ENCODE results near the gene LZTR1.
A peak's percentile ranks its signal among the peaks of the same experiment; 100 is the strongest.
"Not testable (repeated sequence)": the region's sequence is repeated elsewhere in the genome, so short reads cannot be mapped to it uniquely, and the experiment has no call there.

LZTR1 gene

GRCh38 chr22:20937031-20937793 lies 44.9 kb upstream of the LZTR1 start:
- Histone ChIP-seq H3K9ac (ENCODE audit: low read length) (no peak overlapping the region), H3K23ac (ENCODE audit: low read length in 2 of 2) (no peak overlapping the region), H2AFZ (ENCODE audit: low read depth, low read length) (no peak overlapping the region), H2AK5ac (ENCODE audit: low read length, severe bottlenecking) (no peak overlapping the region), H3K14ac (ENCODE audit: low read length in 2 of 2) (no peak overlapping the region), H3K4me1 (ENCODE audit: control insufficient read depth, insufficient read depth, low read depth, low read length) (peaks cover 10% of the 10 kb centered on the region), H3K4me2 (ENCODE audit: low read length, poor library complexity, severe bottlenecking) (no peak overlapping the region), H2BK5ac (ENCODE audit: low read depth, low read length, poor library complexity, severe bottlenecking) (no peak overlapping the region), H3K4ac (ENCODE audit: low read depth in 1 of 2, low read length in 2 of 2) (no peak overlapping the region), H4K8ac (ENCODE audit: low read length) (no peak overlapping the region), H2BK15ac (ENCODE audit: low read depth, poor library complexity, severe bottlenecking) (no peak overlapping the region), H3K9me3 (ENCODE audit: control insufficient read depth, low read length) (no peaks in the 10 kb centered on the region), H3K18ac (ENCODE audit: low read depth in 1 of 2, low read length in 2 of 2) (no peak overlapping the region), H3K36me3 (ENCODE audit: control insufficient read depth in 1 of 2, insufficient read depth in 2 of 2, low read depth in 1 of 2, low read length in 2 of 2) (peaks cover 17 to 38% of the 10 kb centered on the region in 2 experiments), H3K79me1 (replicated peaks; ENCODE audit: low read length, poor library complexity, severe bottlenecking) (no peaks in the 10 kb centered on the region), H2BK12ac (ENCODE audit: low read length in 2 of 2) (no peak overlapping the region), H3K27me3 (ENCODE audit: control insufficient read depth in 1 of 2, insufficient read depth in 1 of 2, low read length in 2 of 2) (no peaks in the 10 kb centered on the region), H3K4me3 (ENCODE audit: insufficient read depth in 1 of 2, low read depth in 1 of 2, low read length in 2 of 2) (no peak overlapping the region), H4K91ac (ENCODE audit: low read length) (no peak overlapping the region), H2BK120ac (ENCODE audit: low read depth, low read length) (no peak overlapping the region), H3K27ac (ENCODE audit: low read length, poor library complexity, severe bottlenecking) (no peak overlapping the region)
- WGBS = 88% methylated on average over 12 of the region's 12 CpGs
- no peak for DNase-seq

GRCh38 chr22:20937794-20938671 lies 44.1 kb upstream of the LZTR1 start:
- H3K14ac ChIP-seq (ENCODE audit: low read length in 2 of 2) = peak overlapping the region in 1 of 2 experiments; percentile 75
- WGBS = 93% methylated on average over 7 of the region's 8 CpGs
- H3K36me3 ChIP-seq (ENCODE audit: control insufficient read depth in 1 of 2, insufficient read depth in 2 of 2, low read depth in 1 of 2, low read length in 2 of 2) = peaks cover 17 to 38% of the 10 kb centered on the region in 2 experiments
- H2BK120ac ChIP-seq (ENCODE audit: low read depth, low read length) = no peak overlapping the region
- no peak overlapping the region for H3K18ac ChIP-seq (ENCODE audit: low read depth in 1 of 2, low read length in 2 of 2)
- no peak for DNase-seq
- H4K91ac ChIP-seq (ENCODE audit: low read length) = no peak overlapping the region
- no peak overlapping the region for H3K4me2 ChIP-seq (ENCODE audit: low read length, poor library complexity, severe bottlenecking)
- no peak overlapping the region for H3K27ac ChIP-seq (ENCODE audit: low read length, poor library complexity, severe bottlenecking)
- no peak overlapping the region for H2AFZ ChIP-seq (ENCODE audit: low read depth, low read length)
- H2AK5ac ChIP-seq (ENCODE audit: low read length, severe bottlenecking) = no peak overlapping the region
- H2BK15ac ChIP-seq (ENCODE audit: low read depth, poor library complexity, severe bottlenecking) = no peak overlapping the region
- no peak overlapping the region for H3K4ac ChIP-seq (ENCODE audit: low read depth in 1 of 2, low read length in 2 of 2)
- no peak overlapping the region for H3K23ac ChIP-seq (ENCODE audit: low read length in 2 of 2)
- H3K9ac ChIP-seq (ENCODE audit: low read length) = no peak overlapping the region
- peaks cover 10% of the 10 kb centered on the region for H3K4me1 ChIP-seq (ENCODE audit: control insufficient read depth, insufficient read depth, low read depth, low read length)
- H4K8ac ChIP-seq (ENCODE audit: low read length) = no peak overlapping the region
- no peak overlapping the region for H3K4me3 ChIP-seq (ENCODE audit: insufficient read depth in 1 of 2, low read depth in 1 of 2, low read length in 2 of 2)
- no peaks in the 10 kb centered on the region for H3K9me3 ChIP-seq (ENCODE audit: control insufficient read depth, low read length)
- no peak overlapping the region for H2BK12ac ChIP-seq (ENCODE audit: low read length in 2 of 2)
- H2BK5ac ChIP-seq (ENCODE audit: low read depth, low read length, poor library complexity, severe bottlenecking) = no peak overlapping the region
- H3K79me1 ChIP-seq (replicated peaks; ENCODE audit: low read length, poor library complexity, severe bottlenecking) = no peaks in the 10 kb centered on the region
- H3K27me3 ChIP-seq (ENCODE audit: control insufficient read depth in 1 of 2, insufficient read depth in 1 of 2, low read length in 2 of 2) = no peaks in the 10 kb centered on the region

GRCh38 chr22:20939457-20940185 lies 42.5 kb upstream of the LZTR1 start:
- not testable (repeated sequence) for H3K23ac ChIP-seq (ENCODE audit: low read length in 2 of 2); H3K27ac ChIP-seq (ENCODE audit: low read length, poor library complexity, severe bottlenecking); H4K8ac ChIP-seq (ENCODE audit: low read length); H3K27me3 ChIP-seq (ENCODE audit: control insufficient read depth in 1 of 2, insufficient read depth in 1 of 2, low read length in 2 of 2); H4K91ac ChIP-seq (ENCODE audit: low read length); H3K79me1 ChIP-seq (replicated peaks; ENCODE audit: low read length, poor library complexity, severe bottlenecking); H3K14ac ChIP-seq (ENCODE audit: low read length in 2 of 2); H3K18ac ChIP-seq (ENCODE audit: low read depth in 1 of 2, low read length in 2 of 2); H2BK15ac ChIP-seq (ENCODE audit: low read depth, poor library complexity, severe bottlenecking); H3K4me3 ChIP-seq (ENCODE audit: insufficient read depth in 1 of 2, low read depth in 1 of 2, low read length in 2 of 2); H2BK120ac ChIP-seq (ENCODE audit: low read depth, low read length); H3K9ac ChIP-seq (ENCODE audit: low read length); H3K4ac ChIP-seq (ENCODE audit: low read depth in 1 of 2, low read length in 2 of 2); DNase-seq; H2BK5ac ChIP-seq (ENCODE audit: low read depth, low read length, poor library complexity, severe bottlenecking); H2AK5ac ChIP-seq (ENCODE audit: low read length, severe bottlenecking); H2BK12ac ChIP-seq (ENCODE audit: low read length in 2 of 2); H3K9me3 ChIP-seq (ENCODE audit: control insufficient read depth, low read length); H2AFZ ChIP-seq (ENCODE audit: low read depth, low read length); H3K4me2 ChIP-seq (ENCODE audit: low read length, poor library complexity, severe bottlenecking)
- Histone ChIP-seq H3K4me1 (ENCODE audit: control insufficient read depth, insufficient read depth, low read depth, low read length) (peaks cover 10% of the 10 kb centered on the region), H3K36me3 (ENCODE audit: control insufficient read depth in 1 of 2, insufficient read depth in 2 of 2, low read depth in 1 of 2, low read length in 2 of 2) (peaks cover 13 to 27% of the 10 kb centered on the region in 2 experiments)
- WGBS = over 99% methylated on average over 10 of the region's 14 CpGs
